ENCODE measurements around the gene VPS37B.
A peak's percentile ranks its signal among the peaks of the same experiment; 100 is the strongest.

Gene VPS37B

GRCh38 chr12:122880668-122881067, 15.3 kb downstream of the VPS37B start:
- Histone ChIP-seq H3K9me2 (ENCODE audit: low read depth, low read length) (no peaks in the 10 kb centered on the region), H3K9ac (ENCODE audit: low read length) (no peak overlapping the region)

DNA sequence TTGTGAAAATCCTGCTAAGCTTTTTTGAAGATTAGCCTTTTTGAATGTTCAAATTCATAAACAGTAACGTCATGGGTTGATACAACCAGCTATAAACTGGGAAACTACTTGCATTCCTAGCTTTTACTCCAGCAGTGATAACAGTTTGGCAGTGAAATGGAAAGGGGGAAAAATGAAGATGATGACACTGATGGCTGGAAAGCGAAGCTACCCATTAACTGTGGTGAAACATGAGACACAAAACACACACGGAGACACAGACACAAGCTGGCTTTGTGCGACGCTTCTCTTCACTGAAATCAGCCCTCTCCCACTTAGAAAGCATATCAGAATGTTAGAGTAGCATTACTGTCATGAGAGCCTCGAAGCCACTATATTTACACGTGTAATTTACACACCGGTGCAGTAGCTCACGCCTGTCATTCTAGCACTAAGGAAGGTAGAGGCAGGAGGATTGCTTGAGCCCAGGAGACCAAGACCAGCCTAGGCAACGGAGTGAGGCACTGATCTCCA, 15.7 kb downstream of the VPS37B start:
- H3K79me2 ChIP-seq (ENCODE audit: insufficient read depth, low read length), result no peaks in the 10 kb centered on the region
- H2AFZ ChIP-seq (ENCODE audit: low read length), result no peak overlapping the region
- no peaks in the 10 kb centered on the region for H3K36me3 ChIP-seq (ENCODE audit: insufficient read depth, low read length)
- H3K9me3 ChIP-seq (ENCODE audit: low read length), result no peaks in the 10 kb centered on the region
- no peak overlapping the region for H3K4me3 ChIP-seq (ENCODE audit: low read depth, low read length, poor library complexity, severe bottlenecking)
- no peaks in the 10 kb centered on the region for H3K9me2 ChIP-seq (ENCODE audit: low read depth, low read length)
- TF ChIP-seq EZH2 (IDR thresholded peaks at IDR 0.05; ENCODE audit: borderline replicate concordance, low read length), result no peak
- TF ChIP-seq, protein P1, sequence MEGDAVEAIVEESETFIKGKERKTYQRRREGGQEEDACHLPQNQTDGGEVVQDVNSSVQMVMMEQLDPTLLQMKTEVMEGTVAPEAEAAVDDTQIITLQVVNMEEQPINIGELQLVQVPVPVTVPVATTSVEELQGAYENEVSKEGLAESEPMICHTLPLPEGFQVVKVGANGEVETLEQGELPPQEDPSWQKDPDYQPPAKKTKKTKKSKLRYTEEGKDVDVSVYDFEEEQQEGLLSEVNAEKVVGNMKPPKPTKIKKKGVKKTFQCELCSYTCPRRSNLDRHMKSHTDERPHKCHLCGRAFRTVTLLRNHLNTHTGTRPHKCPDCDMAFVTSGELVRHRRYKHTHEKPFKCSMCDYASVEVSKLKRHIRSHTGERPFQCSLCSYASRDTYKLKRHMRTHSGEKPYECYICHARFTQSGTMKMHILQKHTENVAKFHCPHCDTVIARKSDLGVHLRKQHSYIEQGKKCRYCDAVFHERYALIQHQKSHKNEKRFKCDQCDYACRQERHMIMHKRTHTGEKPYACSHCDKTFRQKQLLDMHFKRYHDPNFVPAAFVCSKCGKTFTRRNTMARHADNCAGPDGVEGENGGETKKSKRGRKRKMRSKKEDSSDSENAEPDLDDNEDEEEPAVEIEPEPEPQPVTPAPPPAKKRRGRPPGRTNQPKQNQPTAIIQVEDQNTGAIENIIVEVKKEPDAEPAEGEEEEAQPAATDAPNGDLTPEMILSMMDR (IDR thresholded peaks at IDR 0.05; ENCODE audit: low read length), result no peak
- H3K4me2 ChIP-seq (ENCODE audit: low read length), result no peak overlapping the region
- H3F3A ChIP-seq (ENCODE audit: insufficient read depth, low read length), result no peaks in the 10 kb centered on the region
- no peaks in the 10 kb centered on the region for H3K4me1 ChIP-seq (ENCODE audit: insufficient read depth, low read length, severe bottlenecking)
- H3K27me3 ChIP-seq (ENCODE audit: insufficient read depth, low read length), result no peaks in the 10 kb centered on the region
- H3K27ac ChIP-seq (ENCODE audit: low read depth, low read length, poor library complexity, severe bottlenecking), result no peak overlapping the region
- no peak overlapping the region for H3K9ac ChIP-seq (ENCODE audit: low read length)
- no peaks in the 10 kb centered on the region for H4K20me1 ChIP-seq (ENCODE audit: insufficient read depth, low read length)

More at GRCh38 chr12:122880668-122881067, 15.3 kb downstream of the VPS37B start:
- Histone ChIP-seq H3F3A (ENCODE audit: insufficient read depth, low read length) (no peaks in the 10 kb centered on the region), H3K4me3 (ENCODE audit: low read depth, low read length, poor library complexity, severe bottlenecking) (no peak overlapping the region), H3K79me2 (ENCODE audit: insufficient read depth, low read length) (no peaks in the 10 kb centered on the region), H3K36me3 (ENCODE audit: insufficient read depth, low read length) (no peaks in the 10 kb centered on the region), H3K27ac (ENCODE audit: low read depth, low read length, poor library complexity, severe bottlenecking) (no peak overlapping the region), H3K4me2 (ENCODE audit: low read length) (no peak overlapping the region), H4K20me1 (ENCODE audit: insufficient read depth, low read length) (no peaks in the 10 kb centered on the region), H2AFZ (ENCODE audit: low read length) (no peak overlapping the region), H3K27me3 (ENCODE audit: insufficient read depth, low read length) (no peaks in the 10 kb centered on the region), H3K9me3 (ENCODE audit: low read length) (no peaks in the 10 kb centered on the region), H3K4me1 (ENCODE audit: insufficient read depth, low read length, severe bottlenecking) (no peaks in the 10 kb centered on the region)
- no peak for TF ChIP-seq EZH2 (IDR thresholded peaks at IDR 0.05; ENCODE audit: borderline replicate concordance, low read length)
- TF ChIP-seq, protein P1 (IDR thresholded peaks at IDR 0.05; ENCODE audit: low read length), result peak; percentile 76

GRCh38 chr12:122878780-122879612, 16.9 kb downstream of the VPS37B start:
- TF ChIP-seq, protein P1 (IDR thresholded peaks at IDR 0.05; ENCODE audit: low read length), result no peak
- no peak for TF ChIP-seq EZH2 (IDR thresholded peaks at IDR 0.05; ENCODE audit: borderline replicate concordance, low read length)
- Histone ChIP-seq H2AFZ (ENCODE audit: low read length) (no peak overlapping the region), H3K9me2 (ENCODE audit: low read depth, low read length) (no peaks in the 10 kb centered on the region), H3K36me3 (ENCODE audit: insufficient read depth, low read length) (no peaks in the 10 kb centered on the region), H3K79me2 (ENCODE audit: insufficient read depth, low read length) (no peaks in the 10 kb centered on the region), H3K9ac (ENCODE audit: low read length) (no peak overlapping the region), H3K27me3 (ENCODE audit: insufficient read depth, low read length) (no peaks in the 10 kb centered on the region), H3K4me3 (ENCODE audit: low read depth, low read length, poor library complexity, severe bottlenecking) (no peak overlapping the region), H3K9me3 (ENCODE audit: low read length) (no peaks in the 10 kb centered on the region), H3K4me2 (ENCODE audit: low read length) (no peak overlapping the region), H3K4me1 (ENCODE audit: insufficient read depth, low read length, severe bottlenecking) (no peaks in the 10 kb centered on the region), H3K27ac (ENCODE audit: low read depth, low read length, poor library complexity, severe bottlenecking) (no peak overlapping the region), H4K20me1 (ENCODE audit: insufficient read depth, low read length) (no peaks in the 10 kb centered on the region), H3F3A (ENCODE audit: insufficient read depth, low read length) (no peaks in the 10 kb centered on the region)
